GM18499 (cell line): ENCODE measurements around the gene METTL4.

Source experiments
- ATAC-seq: cut with Tn5 transposase; IDR thresholded peaks from one replicate; pipeline ENCODE4 v1.9.1; 2021; ENCODE audit warnings: moderate number of reproducible peaks; ENCODE audit not compliant: insufficient read depth, unreplicated experiment

Gene METTL4, protein sequence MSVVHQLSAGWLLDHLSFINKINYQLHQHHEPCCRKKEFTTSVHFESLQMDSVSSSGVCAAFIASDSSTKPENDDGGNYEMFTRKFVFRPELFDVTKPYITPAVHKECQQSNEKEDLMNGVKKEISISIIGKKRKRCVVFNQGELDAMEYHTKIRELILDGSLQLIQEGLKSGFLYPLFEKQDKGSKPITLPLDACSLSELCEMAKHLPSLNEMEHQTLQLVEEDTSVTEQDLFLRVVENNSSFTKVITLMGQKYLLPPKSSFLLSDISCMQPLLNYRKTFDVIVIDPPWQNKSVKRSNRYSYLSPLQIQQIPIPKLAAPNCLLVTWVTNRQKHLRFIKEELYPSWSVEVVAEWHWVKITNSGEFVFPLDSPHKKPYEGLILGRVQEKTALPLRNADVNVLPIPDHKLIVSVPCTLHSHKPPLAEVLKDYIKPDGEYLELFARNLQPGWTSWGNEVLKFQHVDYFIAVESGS

DNA sequence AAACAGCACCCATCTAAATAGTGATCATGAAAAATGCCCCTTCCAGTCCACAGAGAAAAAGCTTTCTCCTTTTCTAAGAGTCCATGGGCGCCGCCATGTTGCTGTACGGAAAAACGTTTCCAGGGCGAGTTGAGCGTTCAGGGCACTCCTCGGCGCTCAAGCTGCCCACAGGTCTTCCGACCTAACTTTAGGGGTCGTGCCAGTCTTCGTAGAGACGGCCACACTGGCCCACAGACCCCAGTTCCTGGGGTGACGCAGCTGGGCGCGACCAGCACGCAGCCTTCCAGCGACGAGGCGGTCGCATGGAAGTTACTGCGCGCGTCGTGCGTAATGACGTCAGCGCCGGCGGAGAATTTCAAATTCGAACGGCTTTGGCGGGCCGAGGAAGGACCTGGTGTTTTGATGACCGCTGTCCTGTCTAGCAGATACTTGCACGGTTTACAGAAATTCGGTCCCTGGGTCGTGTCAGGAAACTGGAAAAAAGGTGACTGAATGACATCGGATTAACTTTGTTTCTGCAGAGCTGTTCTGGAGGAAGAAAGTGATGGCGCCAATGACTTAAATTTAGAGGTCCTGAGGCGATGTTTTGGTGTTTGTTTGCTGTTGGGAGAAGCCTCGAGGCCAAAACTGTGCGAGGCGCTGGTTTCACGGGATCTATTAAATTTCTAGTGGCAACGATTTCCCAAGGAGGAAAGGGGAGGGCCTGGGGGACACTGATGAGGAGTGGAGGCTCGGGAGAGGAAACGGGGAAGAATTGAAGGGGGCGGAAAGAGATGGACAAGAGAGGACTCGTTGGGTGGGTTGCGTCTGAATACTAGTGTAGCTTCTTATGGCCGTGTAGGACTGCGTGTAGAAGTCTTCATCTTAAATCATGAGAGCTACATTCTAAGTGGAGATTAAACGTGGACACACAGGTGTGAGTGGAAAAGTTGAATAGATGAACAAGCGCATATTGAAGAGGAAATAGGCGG lies at the start of gene METTL4, which contains the start of gene NDC80:
Gene METTL4, minus strand, starts transcription at position 306 of the 971 bp plus-strand sequence. CDS start 4,289 bp downstream, outside the sequence.
Gene NDC80, plus strand, starts transcription at position 358 of the 971 bp plus-strand sequence. CDS start 1,429 bp downstream, outside the sequence.
- peak; percentile 63 for ATAC-seq

GRCh38 chr18:2618009-2618408 lies 46.7 kb upstream of the METTL4 start:
- ATAC-seq: no peak

- ATAC-seq: no peak
Observed at GRCh38 chr18:2617401-2617998, 46.2 kb upstream of the METTL4 start.

DNA sequence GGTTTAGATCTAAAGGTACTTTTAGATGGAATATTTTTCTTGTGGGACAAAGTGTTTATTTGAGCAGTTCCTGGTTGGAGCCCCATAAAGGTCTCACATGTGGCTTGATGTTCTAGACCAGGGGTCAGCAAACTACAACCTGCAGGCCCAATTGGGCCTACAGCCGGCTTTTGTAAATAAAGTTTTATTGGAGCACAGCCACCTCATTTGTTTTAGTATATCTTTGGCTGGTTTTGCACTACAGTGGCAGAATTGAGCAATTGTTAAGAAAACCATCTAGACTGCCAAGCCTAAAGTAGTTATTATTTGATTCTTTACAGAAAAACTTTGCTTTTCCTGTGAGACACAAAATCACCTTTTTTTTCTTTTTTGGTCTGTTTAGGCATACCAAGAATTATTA lies 41.7 kb upstream of the METTL4 start:
- no peak for ATAC-seq

DNA sequence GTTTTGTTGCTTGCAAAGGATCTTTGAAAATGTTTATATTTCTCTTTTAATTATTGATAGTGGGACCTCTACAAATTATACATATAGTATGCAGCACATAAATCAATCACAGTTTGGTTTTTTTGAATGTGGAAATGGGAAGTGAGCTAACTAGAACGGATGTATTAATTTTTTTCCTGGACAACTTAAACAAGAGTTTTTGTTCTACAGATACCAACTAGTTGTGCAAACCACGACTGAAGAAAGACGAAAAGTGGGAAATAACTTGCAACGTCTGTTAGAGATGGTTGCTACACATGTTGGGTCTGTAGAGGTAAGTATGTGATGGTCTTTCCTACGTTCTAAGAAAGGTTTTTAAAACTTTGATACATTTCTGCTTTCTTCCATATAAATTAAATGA lies 39.2 kb upstream of the METTL4 start:
- no peak for ATAC-seq

DNA sequence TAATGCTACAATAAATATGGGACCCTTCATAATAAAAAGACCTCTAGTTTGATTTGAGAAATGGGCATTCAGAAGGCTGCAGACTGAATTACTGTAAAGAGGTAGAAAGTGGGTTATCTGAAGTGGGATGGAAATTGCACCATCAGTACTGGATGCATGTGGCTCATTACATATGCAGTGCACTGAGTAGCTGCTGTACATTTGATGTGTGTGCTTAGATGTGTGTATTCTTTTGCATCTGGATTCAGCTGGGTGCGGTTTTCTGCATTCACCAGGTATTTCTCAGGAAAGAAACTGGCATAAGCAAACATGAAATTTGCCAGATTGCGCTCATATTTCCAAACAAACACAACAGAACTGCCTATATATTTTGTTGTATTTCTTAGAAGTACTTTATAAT lies 38.3 kb upstream of the METTL4 start:
- no peak for ATAC-seq

DNA sequence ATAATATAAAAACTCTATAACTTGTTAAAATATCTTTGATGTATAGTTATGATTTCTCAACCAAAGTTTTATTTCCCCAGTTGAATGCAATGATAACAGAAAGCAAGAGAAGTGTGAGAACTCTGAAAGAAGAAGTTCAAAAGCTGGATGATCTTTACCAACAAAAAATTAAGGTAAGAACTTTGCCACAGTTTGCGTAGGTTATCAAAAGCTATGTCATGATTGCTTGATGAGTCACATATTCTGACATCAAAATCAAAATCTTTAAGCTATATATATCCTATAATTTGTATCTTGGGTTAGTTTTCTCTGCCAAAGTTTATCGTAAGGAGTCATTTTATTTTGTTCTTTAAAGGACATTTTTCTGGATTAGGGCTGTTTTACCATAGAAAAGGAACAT lies 35.0 kb upstream of the METTL4 start:
- no peak for ATAC-seq

DNA sequence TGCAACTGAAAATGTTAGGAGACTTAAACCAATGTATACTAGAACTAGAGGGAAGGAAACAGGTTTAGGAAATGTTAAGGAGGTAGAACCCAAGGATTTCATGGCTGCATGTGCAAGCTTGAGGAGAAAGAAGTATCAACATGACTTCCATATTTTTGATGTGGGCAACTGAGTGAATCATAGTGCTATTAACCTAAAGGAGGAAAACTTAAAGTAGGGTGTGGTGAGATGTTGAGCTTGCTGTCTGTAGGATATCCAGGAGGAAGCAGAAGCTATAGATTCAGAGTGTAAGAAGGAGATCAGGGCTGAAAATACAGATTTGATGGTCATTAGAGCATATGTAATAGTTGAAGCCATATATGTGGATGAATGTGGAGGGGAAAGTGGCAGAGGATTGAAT lies 31.5 kb upstream of the METTL4 start:
- ATAC-seq: no peak

DNA sequence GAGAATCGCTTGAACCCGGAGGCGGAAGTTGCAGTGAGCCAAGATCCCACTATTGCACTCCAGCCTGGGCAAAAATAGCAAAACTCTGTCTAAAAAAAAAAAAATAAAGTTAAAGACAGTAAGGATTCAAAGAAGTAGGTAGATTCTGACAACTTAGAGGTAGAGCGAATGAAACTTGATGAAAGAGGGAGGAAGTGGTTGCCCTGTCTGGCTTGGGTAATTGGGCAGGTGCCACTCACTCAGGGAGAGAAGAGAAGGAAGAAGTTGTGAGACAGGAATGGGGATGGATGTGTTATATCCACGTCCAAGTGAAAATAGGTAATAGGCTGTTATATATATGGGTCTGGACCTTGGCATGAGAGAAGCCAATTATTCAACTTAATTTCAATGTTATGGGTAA lies 26.3 kb upstream of the METTL4 start:
- ATAC-seq: no peak

DNA sequence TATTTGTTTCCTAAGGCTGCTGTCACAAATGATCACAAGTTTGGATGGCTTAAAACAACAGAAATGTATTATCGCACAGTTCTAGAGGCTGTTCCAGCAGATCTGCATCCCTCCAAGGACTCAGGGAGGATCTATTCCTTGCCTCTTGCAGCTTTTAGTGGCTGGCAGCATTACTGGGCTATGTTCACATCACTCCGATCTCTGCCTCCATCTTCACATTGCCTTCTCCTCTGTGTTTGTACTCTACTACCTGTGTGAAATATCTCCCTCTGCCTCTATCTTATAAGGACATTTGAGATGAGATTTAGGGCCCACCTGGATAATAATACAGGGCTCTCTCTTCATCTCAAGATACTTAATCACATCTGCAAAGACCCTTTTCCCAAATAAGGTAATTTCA lies 19.0 kb upstream of the METTL4 start:
- ATAC-seq: no peak

GRCh38 chr18:2589345-2590068 lies 18.2 kb upstream of the METTL4 start:
- ATAC-seq: no peak

DNA sequence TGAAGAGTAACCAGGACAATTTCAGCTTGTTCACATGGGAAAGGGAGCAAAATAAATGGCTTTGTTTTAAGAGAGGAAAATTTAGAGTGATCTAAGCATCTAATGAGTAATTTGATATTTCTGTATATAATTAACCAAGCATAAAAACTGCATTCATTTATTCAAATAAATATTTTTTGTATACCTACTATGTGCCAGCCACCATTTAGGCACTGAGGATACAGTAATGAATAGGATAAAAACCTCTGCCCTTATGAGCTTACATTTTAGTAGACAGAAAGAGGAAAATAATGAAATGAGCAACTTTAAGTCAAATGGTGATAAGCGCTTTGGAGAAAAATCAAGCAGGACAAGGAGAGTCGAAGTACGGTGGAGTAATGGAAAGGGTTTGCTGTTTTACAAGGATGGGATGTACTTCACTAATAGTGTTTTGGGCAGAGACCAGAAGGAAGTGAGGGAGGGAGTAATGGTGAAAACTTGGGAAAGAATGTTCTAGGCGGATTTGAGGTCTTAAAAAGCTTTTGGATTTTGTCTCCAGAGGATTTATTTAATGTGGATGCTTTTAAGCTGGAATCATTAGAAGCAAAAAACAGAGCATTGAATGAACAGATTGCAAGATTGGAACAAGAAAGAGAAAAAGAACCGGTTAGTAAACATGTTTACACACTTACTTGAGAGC lies 17.5 kb upstream of the METTL4 start:
- no peak for ATAC-seq

- no peak for ATAC-seq
Observed at GRCh38 chr18:2587788-2588187, 16.5 kb upstream of the METTL4 start.

DNA sequence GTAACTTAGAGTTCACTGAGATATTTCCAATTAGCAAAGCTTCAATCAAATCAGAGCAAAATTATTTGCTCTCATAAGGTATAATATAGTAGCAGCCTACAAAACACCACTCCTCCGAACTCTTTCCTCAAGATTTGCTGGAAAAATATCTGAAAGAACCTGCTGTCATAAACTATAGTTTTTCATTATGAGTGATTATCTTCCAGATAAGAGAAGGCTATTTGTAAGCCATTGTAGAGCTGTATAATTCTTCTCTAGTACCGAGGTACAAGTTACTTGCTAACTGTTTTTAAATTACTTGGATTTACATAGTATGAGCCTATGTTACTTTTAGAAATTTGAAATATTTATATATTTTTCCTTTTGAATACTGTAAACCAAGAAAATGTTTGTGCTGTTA lies 2.1 kb upstream of the METTL4 start:
- ATAC-seq: no peak

- ATAC-seq: no peak
Observed at GRCh38 chr18:2572892-2573291, 1.6 kb upstream of the METTL4 start.

GRCh38 chr18:2572171-2572569 lies 865 bp upstream of the METTL4 start:
- ATAC-seq: no peak

- peak; percentile 16 for ATAC-seq
Observed at GRCh38 chr18:2570772-2571199, 519 bp downstream of the METTL4 start.

GRCh38 chr18:2569338-2570207 lies 1.7 kb downstream of the METTL4 start:
- ATAC-seq: no peak
